Measurements from ENCODE around the gene L3MBTL2.
"Not testable (repeated sequence)": the region's sequence is repeated elsewhere in the genome, so short reads cannot be mapped to it uniquely, and the experiment has no call there.

GRCh38 chr22:41180362-41180761 is 24.8 kb upstream of the L3MBTL2 start:
- TF ChIP-seq CTCF (IDR thresholded peaks at IDR 0.05 in 2 of 3, conservative IDR thresholded peaks at IDR 0.05 in 1 of 3; ENCODE audit: control insufficient read depth in 2 of 3, extremely low read depth in 1 of 3, insufficient read depth in 1 of 3, low read depth in 3 of 3, low read length in 3 of 3); JUND (IDR thresholded peaks at IDR 0.05; ENCODE audit: low read depth, low read length); NFIC (IDR thresholded peaks at IDR 0.05; ENCODE audit: low read depth, low read length): not testable (repeated sequence)

All from GM12878 (cell line).